ENCODE data around the gene PAFAH1B2.
"Not testable (repeated sequence)": the region's sequence is repeated elsewhere in the genome, so short reads cannot be mapped to it uniquely, and the experiment has no call there.

The PAFAH1B2 gene

DNA sequence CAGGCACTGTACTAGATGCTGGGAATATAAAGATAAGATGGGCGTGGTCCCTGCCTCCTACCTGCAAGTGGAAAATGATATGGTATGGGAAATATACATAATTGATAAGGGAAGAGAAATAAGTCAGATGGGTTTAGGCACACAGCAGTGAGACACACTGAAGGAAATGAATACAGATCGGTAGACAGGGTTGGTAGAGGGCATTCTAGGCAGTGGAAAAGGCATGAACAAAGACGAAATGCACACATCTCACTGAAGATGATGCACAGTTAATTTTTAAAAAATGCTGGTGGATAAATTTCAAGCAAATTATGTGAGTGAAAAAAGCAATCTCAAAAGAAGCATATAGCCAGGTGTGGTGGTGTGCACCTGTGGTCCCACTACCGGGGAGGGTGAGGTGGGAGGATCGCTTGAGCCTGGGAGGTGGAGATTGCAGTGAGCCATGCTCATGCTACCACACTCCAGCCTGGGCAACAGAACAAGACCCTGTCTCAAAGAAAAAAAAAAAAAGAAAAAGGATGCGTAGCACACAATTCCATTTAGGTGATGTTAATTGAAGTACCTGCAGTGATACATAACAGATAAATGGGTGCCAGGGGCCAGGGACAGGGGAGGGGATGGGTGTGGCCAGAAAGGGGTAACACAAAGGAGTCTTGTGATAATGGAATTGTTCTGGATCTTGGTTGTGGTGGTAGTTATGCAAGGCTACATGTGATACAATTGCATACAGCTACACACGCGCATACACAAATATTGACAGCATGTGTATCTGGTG is 65.5 kb downstream of the PAFAH1B2 start:
- not testable (repeated sequence) for H3K4me2 ChIP-seq, H3K4me3 ChIP-seq, H3K27ac ChIP-seq, H3K4me1 ChIP-seq, H4K20me1 ChIP-seq, H3K9me3 ChIP-seq, H3K27me3 ChIP-seq, H3K9ac ChIP-seq
- peaks cover 46% of the 10 kb centered on the region for H3K36me3 ChIP-seq

DNA sequence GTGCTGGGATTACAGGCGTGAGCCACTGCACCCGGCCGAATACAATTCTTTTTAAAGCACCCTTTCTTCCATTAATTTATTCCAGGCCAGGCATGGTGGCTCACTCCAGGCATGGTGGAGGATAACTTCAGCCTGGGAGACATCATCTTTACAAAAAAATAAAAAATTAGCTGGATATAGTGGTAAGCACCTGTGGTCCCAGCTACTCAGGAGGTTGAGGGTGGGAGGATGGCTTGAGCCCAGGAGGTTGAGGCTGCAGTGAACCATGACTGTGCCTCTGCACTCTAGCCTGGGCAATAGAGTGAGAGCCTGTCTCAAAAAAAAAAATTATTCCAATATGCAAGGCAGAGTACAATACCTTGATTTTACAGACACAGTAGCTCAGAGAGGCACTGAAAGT is 66.5 kb downstream of the PAFAH1B2 start:
- Histone ChIP-seq H3K4me3 (no peak overlapping the region), H3K9me3 (no peaks in the 10 kb centered on the region), H3K4me1 (no peaks in the 10 kb centered on the region), H3K27me3 (no peaks in the 10 kb centered on the region), H4K20me1 (no peaks in the 10 kb centered on the region), H3K9ac (no peak overlapping the region), H3K27ac (no peak overlapping the region), H3K4me2 (no peak overlapping the region), H3K36me3 (peaks cover 42% of the 10 kb centered on the region)
- TF ChIP-seq Cebpa-rat (IDR thresholded peaks at IDR 0.05), result no peak

DNA sequence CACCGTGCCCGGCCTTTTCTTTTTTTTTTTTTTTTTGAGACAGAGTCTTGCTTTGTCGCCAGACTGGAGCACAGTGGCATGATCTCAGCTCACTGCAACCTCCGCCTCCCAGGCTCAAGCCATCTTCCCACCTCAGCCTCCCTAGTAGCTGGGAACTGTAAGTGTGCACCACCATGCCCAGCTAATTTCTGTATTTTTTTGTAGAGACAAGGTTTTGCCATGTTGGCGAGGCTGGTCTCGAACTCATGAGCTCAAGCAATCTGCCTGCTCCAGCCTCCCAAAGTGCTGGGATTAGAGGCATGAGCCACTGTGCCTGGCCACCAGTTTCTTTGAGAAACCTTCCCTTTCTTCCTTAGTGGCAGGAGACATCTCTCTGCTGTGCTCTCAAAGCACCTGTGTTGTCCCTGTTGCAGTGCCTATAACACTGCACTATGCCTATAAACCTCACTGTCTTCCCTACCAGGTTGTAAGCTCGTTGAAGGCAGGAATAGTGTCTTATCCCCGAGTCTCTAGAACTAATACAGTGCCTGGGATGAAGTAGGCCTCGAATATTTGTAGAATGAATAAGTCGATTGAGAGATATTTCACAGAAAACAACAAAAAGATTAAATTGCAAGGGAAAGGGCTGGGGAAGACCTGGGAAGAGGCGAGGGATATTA is 68.7 kb downstream of the PAFAH1B2 start:
- H3K4me1 ChIP-seq, result no peaks in the 10 kb centered on the region
- H3K27me3 ChIP-seq, result no peaks in the 10 kb centered on the region
- no peaks in the 10 kb centered on the region for H4K20me1 ChIP-seq
- no peaks in the 10 kb centered on the region for H3K9me3 ChIP-seq
- H3K4me2 ChIP-seq, result no peak overlapping the region
- H3K27ac ChIP-seq, result no peak overlapping the region
- peaks cover 59% of the 10 kb centered on the region for H3K36me3 ChIP-seq
- no peak overlapping the region for H3K9ac ChIP-seq
- H3K4me3 ChIP-seq, result no peak overlapping the region
- TF ChIP-seq Cebpa-rat (IDR thresholded peaks at IDR 0.05), result no peak

DNA sequence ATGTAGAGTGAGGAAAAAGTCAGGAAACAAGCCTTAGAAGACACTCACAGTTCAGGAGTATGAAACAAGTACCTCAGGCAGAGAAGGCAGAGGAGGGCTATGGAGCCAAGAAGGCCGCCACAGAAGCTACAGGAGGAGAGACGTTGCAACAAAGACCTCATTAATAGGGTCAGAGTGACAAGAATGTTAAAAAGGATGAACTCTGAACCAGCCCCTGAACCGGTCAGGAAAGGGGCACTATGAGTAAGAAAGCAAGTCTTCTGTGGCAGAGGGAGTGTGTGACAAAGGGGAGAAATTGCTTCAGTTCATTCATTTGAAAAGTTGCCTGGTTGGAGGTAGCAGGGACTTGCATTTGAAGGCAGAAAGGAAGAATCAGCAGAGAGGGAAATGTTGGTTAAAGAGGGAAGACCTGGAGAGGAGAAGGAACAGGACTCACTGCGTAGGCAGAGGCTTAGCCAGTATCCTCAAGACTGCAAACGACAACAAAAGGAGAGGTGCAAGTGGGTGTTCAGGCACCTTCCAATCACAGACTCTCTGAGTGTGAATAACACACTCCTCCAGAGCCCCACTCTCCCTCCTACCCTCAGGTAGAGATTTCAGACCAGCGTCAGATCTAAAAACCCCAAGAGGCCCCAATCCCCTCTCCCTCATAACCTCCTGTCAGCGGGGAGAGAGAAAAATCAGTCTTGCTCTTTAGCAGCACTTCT is 70.5 kb downstream of the PAFAH1B2 start:
- Histone ChIP-seq H3K9me3 (no peaks in the 10 kb centered on the region), H4K20me1 (no peaks in the 10 kb centered on the region), H3K27ac (no peak overlapping the region), H3K36me3 (peaks cover 77% of the 10 kb centered on the region), H3K4me1 (no peaks in the 10 kb centered on the region), H3K27me3 (no peaks in the 10 kb centered on the region), H3K4me3 (no peak overlapping the region), H3K9ac (no peak overlapping the region), H3K4me2 (no peak overlapping the region)
- no peak for TF ChIP-seq Cebpa-rat (IDR thresholded peaks at IDR 0.05)

DNA sequence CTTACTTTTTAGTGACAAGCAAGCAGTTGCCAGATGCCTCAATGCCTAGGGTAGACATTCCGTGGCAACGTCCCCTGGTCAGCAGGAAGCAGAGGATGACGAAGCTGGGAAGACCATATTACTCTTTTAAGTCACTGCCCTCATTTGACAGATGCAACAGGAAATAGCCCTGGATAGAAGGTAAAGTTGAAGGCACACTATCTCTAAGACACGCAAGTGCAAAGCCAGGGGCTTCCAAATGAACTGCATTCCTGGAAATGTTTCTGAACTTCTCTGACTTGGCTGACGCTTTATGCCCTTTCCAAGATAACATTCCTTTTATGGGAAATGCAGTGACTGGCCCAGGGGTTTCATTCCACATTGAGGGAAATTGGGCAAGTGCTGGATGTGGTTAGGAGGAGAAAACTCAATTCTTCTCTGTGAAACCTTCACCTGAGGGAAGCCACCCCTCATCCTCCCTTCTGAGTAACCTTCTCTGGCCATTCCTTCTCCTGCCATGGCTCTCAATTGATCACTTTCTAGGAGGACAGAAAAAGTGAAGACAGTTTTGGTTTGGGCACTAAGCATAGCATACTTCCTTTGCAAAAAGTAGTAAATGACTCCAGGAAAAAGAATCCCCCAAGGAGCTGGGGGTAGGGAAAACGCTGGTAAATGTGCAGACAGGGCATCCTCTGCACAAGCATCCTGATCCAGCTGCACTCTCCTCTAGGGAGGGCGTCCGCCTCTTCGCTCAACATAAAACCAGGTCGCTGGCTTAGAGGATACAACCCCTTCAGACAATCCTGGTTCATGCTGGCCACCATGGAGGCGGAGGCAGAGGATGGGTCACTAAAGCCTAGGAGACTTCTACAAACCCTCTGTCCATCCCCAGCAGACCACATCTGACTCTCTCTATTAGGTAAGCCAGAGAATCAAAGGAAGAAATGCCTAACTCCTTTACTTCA is 73.3 kb downstream of the PAFAH1B2 start:
- H3K27ac ChIP-seq, result no peak overlapping the region
- H3K36me3 ChIP-seq, result peaks cover 95% of the 10 kb centered on the region
- H3K9ac ChIP-seq, result no peak overlapping the region
- no peak overlapping the region for H3K4me3 ChIP-seq
- H3K4me2 ChIP-seq, result no peak overlapping the region
- no peaks in the 10 kb centered on the region for H3K9me3 ChIP-seq
- no peak for TF ChIP-seq Cebpa-rat (IDR thresholded peaks at IDR 0.05)
- H4K20me1 ChIP-seq, result no peaks in the 10 kb centered on the region
- H3K4me1 ChIP-seq, result no peaks in the 10 kb centered on the region
- no peaks in the 10 kb centered on the region for H3K27me3 ChIP-seq

DNA sequence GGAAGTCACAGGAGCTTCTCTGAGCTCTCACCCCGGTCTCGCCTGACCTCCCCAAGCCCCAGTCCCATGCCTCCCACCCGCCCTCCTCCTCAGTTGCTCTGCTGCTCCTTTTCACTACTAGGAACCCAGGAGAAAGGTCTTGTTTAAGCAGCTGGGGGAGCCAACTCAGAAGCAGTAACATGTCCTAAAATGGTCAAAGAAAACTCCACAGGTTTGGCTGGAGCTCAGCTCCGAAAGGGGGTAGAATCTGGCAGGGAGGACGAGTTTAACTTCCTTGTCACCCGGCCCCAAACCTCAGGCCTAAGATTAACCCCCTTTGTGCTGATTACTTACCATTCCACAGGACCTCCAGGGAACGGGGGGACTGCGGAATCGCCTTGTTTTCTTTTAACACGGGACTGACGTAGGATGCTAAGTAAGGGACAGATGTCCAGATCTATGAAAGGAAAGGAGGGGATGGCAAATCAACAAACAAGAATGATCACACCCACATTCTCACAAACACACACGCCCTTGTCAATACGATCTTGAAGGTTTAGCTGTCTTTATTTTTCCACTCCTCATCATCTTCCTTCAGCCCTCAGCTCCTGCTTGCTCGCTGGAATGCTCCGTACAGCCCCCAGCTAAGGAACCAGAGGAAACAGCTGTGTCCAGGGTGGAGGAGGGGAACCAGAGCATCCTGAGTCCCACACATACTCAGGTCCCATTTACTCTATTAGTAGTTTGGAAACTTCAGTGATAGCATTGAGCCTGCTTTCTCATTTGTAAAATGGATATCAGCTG is 74.2 kb downstream of the PAFAH1B2 start:
- Histone ChIP-seq H4K20me1 (no peaks in the 10 kb centered on the region), H3K4me2 (no peak overlapping the region), H3K9me3 (no peaks in the 10 kb centered on the region), H3K4me3 (no peak overlapping the region), H3K4me1 (no peaks in the 10 kb centered on the region), H3K9ac (no peak overlapping the region), H3K27me3 (no peaks in the 10 kb centered on the region), H3K27ac (no peak overlapping the region), H3K36me3 (peaks cover 95% of the 10 kb centered on the region)
- no peak for TF ChIP-seq Cebpa-rat (IDR thresholded peaks at IDR 0.05)

DNA sequence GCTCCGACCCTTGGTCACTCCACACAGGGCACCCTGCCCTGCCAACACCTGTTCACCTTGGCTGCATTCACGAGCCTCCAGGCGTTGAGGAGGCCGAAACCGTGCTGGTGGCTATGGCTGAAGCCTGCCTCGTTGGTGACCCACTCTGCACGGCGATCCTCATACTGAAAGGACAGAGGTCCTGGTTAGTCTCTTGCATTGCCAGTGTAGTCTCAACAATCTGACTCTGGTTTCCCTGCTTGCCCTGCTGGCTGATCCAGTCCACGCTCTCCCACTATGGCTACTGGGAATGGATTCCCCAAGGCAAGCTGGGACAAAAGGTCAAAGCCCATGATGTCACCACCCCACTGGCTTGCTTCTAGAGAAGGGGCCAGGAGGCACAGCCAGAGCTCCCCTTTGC is 74.9 kb downstream of the PAFAH1B2 start:
- Histone ChIP-seq H3K9me3 (no peaks in the 10 kb centered on the region), H3K4me1 (no peaks in the 10 kb centered on the region), H3K36me3 (peaks cover 95% of the 10 kb centered on the region), H3K27me3 (no peaks in the 10 kb centered on the region), H4K20me1 (no peaks in the 10 kb centered on the region), H3K27ac (no peak overlapping the region), H3K9ac (no peak overlapping the region), H3K4me3 (no peak overlapping the region), H3K4me2 (no peak overlapping the region)
- no peak for TF ChIP-seq Cebpa-rat (IDR thresholded peaks at IDR 0.05)

DNA sequence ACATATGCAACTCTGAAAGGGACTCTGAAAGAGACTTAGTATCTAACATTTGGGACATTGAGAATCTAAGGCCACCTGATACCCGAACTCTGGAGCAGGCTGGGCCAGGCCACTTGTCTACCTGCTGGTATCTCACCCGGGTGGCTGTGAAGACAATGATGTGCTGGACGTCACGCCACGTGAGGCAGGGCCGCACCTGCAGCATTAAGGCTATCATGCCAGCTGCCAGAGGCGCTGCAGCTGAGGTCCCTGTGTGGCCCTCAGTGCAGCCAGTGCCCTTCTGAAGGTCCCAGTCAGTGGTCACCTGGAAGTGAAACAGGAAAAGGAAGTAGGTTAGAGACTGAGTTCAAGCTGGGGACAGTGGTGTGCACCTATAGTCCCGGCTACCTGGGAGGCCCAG is 75.4 kb downstream of the PAFAH1B2 start:
- H3K27me3 ChIP-seq, result no peaks in the 10 kb centered on the region
- no peak for TF ChIP-seq Cebpa-rat (IDR thresholded peaks at IDR 0.05)
- no peak overlapping the region for H3K27ac ChIP-seq
- no peak overlapping the region for H3K4me3 ChIP-seq
- no peaks in the 10 kb centered on the region for H3K9me3 ChIP-seq
- H3K4me2 ChIP-seq, result no peak overlapping the region
- no peaks in the 10 kb centered on the region for H3K4me1 ChIP-seq
- no peak overlapping the region for H3K9ac ChIP-seq
- no peaks in the 10 kb centered on the region for H4K20me1 ChIP-seq
- peaks cover 95% of the 10 kb centered on the region for H3K36me3 ChIP-seq

DNA sequence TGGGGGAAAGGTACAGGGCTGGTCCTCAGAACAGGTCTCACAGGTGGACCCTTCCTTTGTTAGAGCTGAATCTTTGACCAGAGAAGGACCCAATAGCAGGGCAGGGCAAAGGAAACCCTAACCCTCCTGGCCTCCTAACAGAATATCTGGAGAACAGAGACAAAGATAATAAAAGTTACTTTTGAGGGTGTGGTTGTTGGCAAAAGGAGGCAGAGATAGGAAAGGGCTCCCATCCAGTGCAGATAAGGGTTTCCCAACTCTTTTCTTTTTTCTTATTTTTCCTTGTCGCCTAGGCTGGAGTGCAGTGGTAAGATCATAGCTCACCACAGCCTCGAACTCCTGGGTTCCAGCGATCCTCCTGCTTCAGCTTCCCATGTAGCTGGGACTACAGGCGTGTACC is 75.9 kb downstream of the PAFAH1B2 start:
- Histone ChIP-seq H3K4me3 (no peak overlapping the region), H3K36me3 (peaks cover 95% of the 10 kb centered on the region), H3K9ac (0 out of 2 replicates have a peak overlapping the region, but pooled peaks have one; percentile 7), H3K27ac (no peak overlapping the region), H4K20me1 (no peaks in the 10 kb centered on the region), H3K9me3 (no peaks in the 10 kb centered on the region), H3K27me3 (no peaks in the 10 kb centered on the region), H3K4me2 (no peak overlapping the region), H3K4me1 (no peaks in the 10 kb centered on the region)
- TF ChIP-seq Cebpa-rat (IDR thresholded peaks at IDR 0.05), result no peak

All from BLaER1 (cell line).